Esophagus muscularis mucosa (tissue), 4 donors: ENCODE data around the gene PIP4K2B.

Experiments used
- EP300 ChIP-seq: sonication (generic); formaldehyde crosslinking; IDR thresholded peaks from one replicate; pipeline ENCODE4 v1.6.1; 2017; ENCODE audit warnings: antibody characterized with exemption
- POLR2A ChIP-seq: fragments of 450-650 bp; IDR thresholded peaks from one replicate; pipeline ENCODE4 v1.6.1; 2017; ENCODE audit warnings: antibody characterized with exemption, moderate library complexity, mild to moderate bottlenecking, low read depth
- POLR2AphosphoS5 ChIP-seq, 2 donors: sonication (generic); formaldehyde crosslinking; IDR thresholded peaks; one replicate each; pipeline ENCODE4 v1.6.1; 2017; ENCODE audit warnings: antibody characterized with exemption in 2 of 2
- TF ChIP-seq, protein P1 (sequence below), 3 experiments: fragments of 200-600 bp in 2 of 3; fragments of 450-650 bp in 1 of 3; sonication (generic) in 2 of 3; IDR thresholded peaks; one replicate each; pipeline ENCODE4 v1.5.1; 2017 to 2019; ENCODE audit warnings: antibody characterized with exemption in 3 of 3, mild to moderate bottlenecking in 2 of 3, moderate library complexity in 1 of 3

DNA sequence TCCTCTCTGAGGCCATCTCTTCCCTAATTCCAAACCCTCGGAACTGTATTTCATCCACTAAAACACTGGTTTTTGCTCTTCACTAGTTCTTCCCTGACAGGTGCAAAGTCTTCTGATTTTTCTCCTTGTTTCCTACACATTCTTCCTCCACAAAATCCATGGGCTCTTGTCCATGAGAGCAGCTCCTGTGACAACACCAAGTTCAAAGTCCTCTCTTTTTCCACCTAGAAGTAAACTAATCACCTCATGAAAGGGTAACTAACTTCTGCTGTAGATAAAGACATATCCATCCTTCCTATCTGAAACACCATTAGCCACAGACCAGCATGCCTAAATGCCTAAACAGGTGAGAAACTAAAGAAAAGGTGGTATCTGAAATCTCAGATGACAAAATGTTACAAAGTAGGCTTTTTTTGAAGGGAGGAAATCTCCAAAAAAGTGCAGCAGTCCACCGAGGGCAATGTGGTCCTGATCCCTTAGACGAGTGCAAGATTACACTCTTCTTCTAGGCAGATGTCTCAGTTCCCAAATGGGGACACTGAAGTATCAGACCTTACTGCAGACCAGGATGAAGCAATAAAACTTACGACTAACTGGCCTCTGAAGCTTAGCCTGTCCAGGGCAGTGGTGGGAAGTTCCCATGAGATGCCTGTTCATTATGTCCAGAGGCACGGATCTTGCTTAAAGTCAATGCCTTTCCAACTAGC, 2.8 kb downstream of the PIP4K2B start:
- TF ChIP-seq, protein P1, sequence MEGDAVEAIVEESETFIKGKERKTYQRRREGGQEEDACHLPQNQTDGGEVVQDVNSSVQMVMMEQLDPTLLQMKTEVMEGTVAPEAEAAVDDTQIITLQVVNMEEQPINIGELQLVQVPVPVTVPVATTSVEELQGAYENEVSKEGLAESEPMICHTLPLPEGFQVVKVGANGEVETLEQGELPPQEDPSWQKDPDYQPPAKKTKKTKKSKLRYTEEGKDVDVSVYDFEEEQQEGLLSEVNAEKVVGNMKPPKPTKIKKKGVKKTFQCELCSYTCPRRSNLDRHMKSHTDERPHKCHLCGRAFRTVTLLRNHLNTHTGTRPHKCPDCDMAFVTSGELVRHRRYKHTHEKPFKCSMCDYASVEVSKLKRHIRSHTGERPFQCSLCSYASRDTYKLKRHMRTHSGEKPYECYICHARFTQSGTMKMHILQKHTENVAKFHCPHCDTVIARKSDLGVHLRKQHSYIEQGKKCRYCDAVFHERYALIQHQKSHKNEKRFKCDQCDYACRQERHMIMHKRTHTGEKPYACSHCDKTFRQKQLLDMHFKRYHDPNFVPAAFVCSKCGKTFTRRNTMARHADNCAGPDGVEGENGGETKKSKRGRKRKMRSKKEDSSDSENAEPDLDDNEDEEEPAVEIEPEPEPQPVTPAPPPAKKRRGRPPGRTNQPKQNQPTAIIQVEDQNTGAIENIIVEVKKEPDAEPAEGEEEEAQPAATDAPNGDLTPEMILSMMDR (IDR thresholded peaks at IDR 0.05) = no peak
- TF ChIP-seq POLR2A (no peak), POLR2AphosphoS5 (IDR thresholded peaks at IDR 0.05) (no peak), EP300 (no peak)
